K562 (cell line): Measurements from ENCODE around the gene ARID3B. TPM values are rescaled to one million over a fixed set of nuclear protein-coding genes. Genes with fewer than 3 reads are reported as not detected.

ENCODE experiments used
- ADNP ChIP-seq: fragments of 200-800 bp; sonication (Bioruptor generic); IDR thresholded peaks from 2 replicates; pipeline ENCODE4 v1.6.1; 2016; ENCODE audit warnings: missing genetic modification characterization, missing compliant biosample characterization
- CBFA2T3 ChIP-seq: fragments of 450-650 bp; IDR thresholded peaks from 2 replicates; pipeline ENCODE4 v1.6.1; 2017
- E4F1 ChIP-seq: fragments of 250-450 bp; sonication (Bioruptor Pico); IDR thresholded peaks from 2 replicates; pipeline ENCODE4 v1.5.0; 2021; ENCODE audit warnings: mild to moderate bottlenecking, borderline replicate concordance
- EGR1 ChIP-seq: fragments of 450-650 bp; conservative IDR thresholded peaks from 2 replicates; pipeline ENCODE4 v1.6.1; 2017; ENCODE audit warnings: mild to moderate bottlenecking
- FOXM1 ChIP-seq, 2 experiments: fragments of 450-650 bp in 1 of 2; sonication (generic) in 1 of 2; formaldehyde crosslinking in 1 of 2; IDR thresholded peaks; 2 replicates each; pipeline versions ENCODE4 v1.6.1 to v1.9.0; 2017 to 2022; ENCODE audit warnings: low read depth in 2 of 2, mild to moderate bottlenecking in 2 of 2, missing genetic modification reagents in 1 of 2, moderate library complexity in 1 of 2
- JUND ChIP-seq, 2 experiments: IDR thresholded peaks; 2 replicates in 1 of 2; 3 replicates in 1 of 2; pipeline ENCODE4 v1.6.1; 2011; ENCODE audit warnings: borderline replicate concordance in 2 of 2, low read depth in 2 of 2, low read length in 2 of 2, improper control_type of control experiment in 1 of 2, missing biosample characterization in 1 of 2, missing genetic modification characterization in 1 of 2, missing genetic modification reagents in 1 of 2
- MBD2 ChIP-seq: sonication (generic); IDR thresholded peaks from 2 replicates; pipeline ENCODE4 v1.6.1; 2016; ENCODE audit warnings: low read depth, borderline replicate concordance
- NFE2 ChIP-seq: IDR thresholded peaks from 2 replicates; pipeline ENCODE4 v1.6.1; 2014; ENCODE audit warnings: antibody characterized with exemption, low read depth
- PHF20 ChIP-seq: fragments of 450-650 bp; IDR thresholded peaks from 2 replicates; pipeline ENCODE4 v1.6.1; 2018; ENCODE audit not compliant: partially characterized antibody
- SLC30A9 ChIP-seq: fragments of 250-450 bp; sonication (Bioruptor Pico); IDR thresholded peaks from 2 replicates; pipeline ENCODE4 v1.8.0; 2022; ENCODE audit warnings: mild to moderate bottlenecking, moderate library complexity
- SPI1 ChIP-seq: IDR thresholded peaks from 2 replicates; pipeline ENCODE4 v1.6.1; 2011; ENCODE audit warnings: low read depth, low read length, control low read depth, borderline replicate concordance
- TBP ChIP-seq: optimal IDR thresholded peaks from 2 replicates; pipeline ENCODE3; 2011; ENCODE audit warnings: low read depth, low read length, improper control_type of control experiment
- TCF7 ChIP-seq: sonication (generic); IDR thresholded peaks from 2 replicates; pipeline ENCODE4 v1.6.1; 2016; ENCODE audit warnings: antibody characterized with exemption, borderline replicate concordance
- THRB ChIP-seq: fragments of 450-650 bp; formaldehyde crosslinking; conservative IDR thresholded peaks from 2 replicates; pipeline ENCODE4 v1.4.0; 2022; ENCODE audit warnings: mild to moderate bottlenecking, missing genetic modification characterization
- TOE1 ChIP-seq, 2 experiments: fragments of 450-650 bp in 1 of 2; sonication (generic) in 1 of 2; formaldehyde crosslinking in 1 of 2; IDR thresholded peaks; 2 replicates each; pipeline versions ENCODE4 v1.7.1 to v1.8.0; 2016 to 2022; ENCODE audit warnings: borderline replicate concordance in 2 of 2, mild to moderate bottlenecking in 2 of 2, antibody characterized with exemption in 1 of 2, inconsistent platforms in 1 of 2, low read depth in 1 of 2, missing genetic modification reagents in 1 of 2, moderate library complexity in 1 of 2
- ZHX1 ChIP-seq: fragments of 150-350 bp; conservative IDR thresholded peaks from 2 replicates; pipeline ENCODE4 v1.6.1; 2014; ENCODE audit warnings: low read length
- ZNF197 ChIP-seq: fragments of 200-800 bp; sonication (Bioruptor generic); IDR thresholded peaks from 2 replicates; pipeline ENCODE4 v1.6.1; 2016; ENCODE audit warnings: low read depth, missing genetic modification characterization, missing compliant biosample characterization
- ZNF280A ChIP-seq: fragments of 450-650 bp; IDR thresholded peaks from 2 replicates; pipeline ENCODE4 v1.6.1; 2018; ENCODE audit warnings: mild to moderate bottlenecking, low read depth; ENCODE audit not compliant: partially characterized antibody
- ZNF583 ChIP-seq: fragments of 250-450 bp; sonication (Bioruptor Pico); IDR thresholded peaks from 2 replicates; pipeline ENCODE4 v1.4.0; 2020
- polyA plus RNA-seq, 8 experiments: library from polyadenylated mRNA; depleted of rRNA in 4 of 8; stranded (reverse) in 5 of 8; unstranded in 3 of 8; fragments of >200 nt; fragmentation: Nextera tagmentation in 2 of 8; fragmentation: Illumina TruSeq in 1 of 8; extraction: Ambion mirVana in 2 of 8; extraction: Trizol in 1 of 8; gene quantifications; 2 replicates each; pipeline versions ENCODE4 v1.2.1 to v1.2.3, GENCODE V29; 2011 to 2014; ENCODE audit warnings: inconsistent platforms in 1 of 8, missing spikeins in 1 of 8
- total RNA-seq, 7 experiments: library from RNA; depleted of rRNA in 6 of 7; stranded (reverse); fragments of >200 nt in 6 of 7; fragmentation: Illumina TruSeq in 2 of 7; extraction: Trizol in 2 of 7; gene quantifications; 2 replicates each; pipeline versions ENCODE4 v1.2.1 to v1.2.3, GENCODE V29; 2011 to 2021; ENCODE audit warnings: low replicate concordance in 1 of 7

Gene ARID3B
- total and polyA plus RNA-seq, 9 of the 15 experiments (the other 6 are each of a cell fraction or from before 2014, with no cell fraction given): 0.32 to 15.1 (median 7.1) TPM

- TF ChIP-seq ZHX1 (no peak), ZNF583 (no peak), ZNF197 (CRISPR knock-in tag) (no peak), SPI1 (no peak), PHF20 (no peak), ZNF280A (no peak), TBP (peak; percentile 91), TOE1 (IDR thresholded peaks at IDR 0.05; ENCODE audit: borderline replicate concordance) (peak; percentile 98), TOE1 (CRISPR knock-in tag; IDR thresholded peaks at IDR 0.05; ENCODE audit: borderline replicate concordance, low read depth) (no peak), EGR1 (peak; percentile 59), ADNP (tag) (no peak), JUND (IDR thresholded peaks at IDR 0.05; ENCODE audit: borderline replicate concordance, low read depth, low read length) (no peak), JUND (tag; IDR thresholded peaks at IDR 0.05; ENCODE audit: borderline replicate concordance, low read depth, low read length) (peak; percentile 39; the same call in 1 of the 3 replicates), SLC30A9 (no peak), THRB (CRISPR knock-in tag) (peak; percentile 87; the same call in 1 of the 2 replicates), NFE2 (no peak), TCF7 (peak; percentile 24; the same call in 1 of the 2 replicates), E4F1 (CRISPR knock-in tag) (no peak), FOXM1 (IDR thresholded peaks at IDR 0.05; ENCODE audit: low read depth) (no peak), FOXM1 (CRISPR knock-in tag; IDR thresholded peaks at IDR 0.05; ENCODE audit: low read depth) (no peak), MBD2 (peak; percentile 88), CBFA2T3 (no peak)
Measured at GRCh38 chr15:74598126-74598842, 57.3 kb downstream of the ARID3B start (continued).
